ENCODE measurements around the gene KRT85.

The KRT85 gene

DNA sequence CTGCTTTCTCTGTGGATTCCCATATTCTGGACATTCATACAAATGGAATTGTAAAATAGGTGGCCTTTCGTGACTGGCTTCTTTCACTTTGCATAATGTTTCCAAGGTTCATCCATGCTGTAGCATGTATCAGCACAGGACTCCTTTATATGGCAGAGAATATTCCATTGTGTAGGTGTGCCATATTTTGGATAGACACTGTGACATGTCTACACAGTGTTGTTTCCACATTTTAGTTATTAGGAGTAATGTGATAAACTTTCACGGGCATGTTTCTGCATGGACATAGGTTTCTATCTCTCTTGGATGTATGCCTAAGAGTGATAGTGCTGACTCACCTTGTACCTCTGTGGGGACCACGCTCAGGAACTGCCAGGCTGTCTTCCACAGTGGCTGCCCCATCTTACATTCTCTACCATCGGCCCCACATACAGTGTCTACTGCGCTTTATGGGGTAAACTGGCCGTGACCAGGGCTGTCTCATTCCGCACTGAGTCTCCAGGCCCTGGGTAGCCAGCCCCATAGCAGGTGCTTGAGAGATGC lies 25.3 kb upstream of the KRT85 start:
- Histone ChIP-seq H3F3A (ENCODE audit: insufficient read depth) (no peaks in the 10 kb centered on the region), H3K4me2 (ENCODE audit: low read depth, low read length, poor library complexity, severe bottlenecking) (no peak overlapping the region), H3K27me3 (ENCODE audit: low read length) (no peaks in the 10 kb centered on the region), H3K27ac (ENCODE audit: low read depth, low read length) (no peak overlapping the region), H3K9me2 (replicated peaks; ENCODE audit: insufficient read depth, low read length) (no peaks in the 10 kb centered on the region), H2AFZ (ENCODE audit: low read depth, low read length, severe bottlenecking) (no peak overlapping the region), H3K79me2 (ENCODE audit: insufficient read depth, low read length) (no peaks in the 10 kb centered on the region), H3K9ac (ENCODE audit: low read length) (no peak overlapping the region), H3K9me3 (ENCODE audit: insufficient read depth, low read length) (no peaks in the 10 kb centered on the region), H3K36me3 (ENCODE audit: low read length) (no peaks in the 10 kb centered on the region), H3K4me3 (ENCODE audit: insufficient read depth, low read length, poor library complexity, severe bottlenecking) (no peak overlapping the region), H4K20me1 (ENCODE audit: low read depth, low read length) (no peaks in the 10 kb centered on the region)
- TF ChIP-seq, protein P1, sequence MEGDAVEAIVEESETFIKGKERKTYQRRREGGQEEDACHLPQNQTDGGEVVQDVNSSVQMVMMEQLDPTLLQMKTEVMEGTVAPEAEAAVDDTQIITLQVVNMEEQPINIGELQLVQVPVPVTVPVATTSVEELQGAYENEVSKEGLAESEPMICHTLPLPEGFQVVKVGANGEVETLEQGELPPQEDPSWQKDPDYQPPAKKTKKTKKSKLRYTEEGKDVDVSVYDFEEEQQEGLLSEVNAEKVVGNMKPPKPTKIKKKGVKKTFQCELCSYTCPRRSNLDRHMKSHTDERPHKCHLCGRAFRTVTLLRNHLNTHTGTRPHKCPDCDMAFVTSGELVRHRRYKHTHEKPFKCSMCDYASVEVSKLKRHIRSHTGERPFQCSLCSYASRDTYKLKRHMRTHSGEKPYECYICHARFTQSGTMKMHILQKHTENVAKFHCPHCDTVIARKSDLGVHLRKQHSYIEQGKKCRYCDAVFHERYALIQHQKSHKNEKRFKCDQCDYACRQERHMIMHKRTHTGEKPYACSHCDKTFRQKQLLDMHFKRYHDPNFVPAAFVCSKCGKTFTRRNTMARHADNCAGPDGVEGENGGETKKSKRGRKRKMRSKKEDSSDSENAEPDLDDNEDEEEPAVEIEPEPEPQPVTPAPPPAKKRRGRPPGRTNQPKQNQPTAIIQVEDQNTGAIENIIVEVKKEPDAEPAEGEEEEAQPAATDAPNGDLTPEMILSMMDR (IDR thresholded peaks at IDR 0.05; ENCODE audit: insufficient read depth, low read length, poor library complexity, severe bottlenecking): no peak
- no peak for TF ChIP-seq EZH2phosphoT487 (conservative IDR thresholded peaks at IDR 0.05; ENCODE audit: low read length)

DNA sequence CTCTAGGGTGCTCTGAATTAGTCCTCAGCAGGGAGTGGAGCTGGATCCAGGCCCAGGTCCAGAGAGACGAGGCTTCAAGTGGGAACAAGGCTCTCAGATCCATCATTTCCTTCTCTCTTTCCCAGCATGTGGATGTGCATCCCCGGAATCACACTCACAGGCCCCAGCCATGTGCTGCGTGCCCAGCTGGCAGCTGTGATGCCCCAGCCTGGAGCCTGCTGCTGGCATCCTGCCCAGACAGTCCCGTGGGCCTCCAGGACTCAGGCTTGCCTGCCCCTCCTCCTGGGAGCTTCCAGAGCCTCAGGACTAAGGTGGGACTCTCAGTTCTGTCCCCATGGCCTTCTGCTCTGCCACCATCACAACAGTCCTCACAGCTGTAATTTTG lies 24.3 kb upstream of the KRT85 start:
- Histone ChIP-seq H2AFZ (ENCODE audit: low read depth, low read length, severe bottlenecking) (no peak overlapping the region), H3K27me3 (ENCODE audit: low read length) (no peaks in the 10 kb centered on the region), H3K27ac (ENCODE audit: low read depth, low read length) (no peak overlapping the region), H4K20me1 (ENCODE audit: low read depth, low read length) (no peaks in the 10 kb centered on the region), H3K4me3 (ENCODE audit: insufficient read depth, low read length, poor library complexity, severe bottlenecking) (no peak overlapping the region), H3K4me2 (ENCODE audit: low read depth, low read length, poor library complexity, severe bottlenecking) (no peak overlapping the region), H3K79me2 (ENCODE audit: insufficient read depth, low read length) (no peaks in the 10 kb centered on the region), H3K9ac (ENCODE audit: low read length) (no peak overlapping the region), H3K9me2 (replicated peaks; ENCODE audit: insufficient read depth, low read length) (no peaks in the 10 kb centered on the region), H3K9me3 (ENCODE audit: insufficient read depth, low read length) (no peaks in the 10 kb centered on the region), H3F3A (ENCODE audit: insufficient read depth) (no peaks in the 10 kb centered on the region), H3K36me3 (ENCODE audit: low read length) (no peaks in the 10 kb centered on the region)
- TF ChIP-seq, protein P1 (IDR thresholded peaks at IDR 0.05; ENCODE audit: insufficient read depth, low read length, poor library complexity, severe bottlenecking): no peak
- TF ChIP-seq EZH2phosphoT487 (conservative IDR thresholded peaks at IDR 0.05; ENCODE audit: low read length): no peak

DNA sequence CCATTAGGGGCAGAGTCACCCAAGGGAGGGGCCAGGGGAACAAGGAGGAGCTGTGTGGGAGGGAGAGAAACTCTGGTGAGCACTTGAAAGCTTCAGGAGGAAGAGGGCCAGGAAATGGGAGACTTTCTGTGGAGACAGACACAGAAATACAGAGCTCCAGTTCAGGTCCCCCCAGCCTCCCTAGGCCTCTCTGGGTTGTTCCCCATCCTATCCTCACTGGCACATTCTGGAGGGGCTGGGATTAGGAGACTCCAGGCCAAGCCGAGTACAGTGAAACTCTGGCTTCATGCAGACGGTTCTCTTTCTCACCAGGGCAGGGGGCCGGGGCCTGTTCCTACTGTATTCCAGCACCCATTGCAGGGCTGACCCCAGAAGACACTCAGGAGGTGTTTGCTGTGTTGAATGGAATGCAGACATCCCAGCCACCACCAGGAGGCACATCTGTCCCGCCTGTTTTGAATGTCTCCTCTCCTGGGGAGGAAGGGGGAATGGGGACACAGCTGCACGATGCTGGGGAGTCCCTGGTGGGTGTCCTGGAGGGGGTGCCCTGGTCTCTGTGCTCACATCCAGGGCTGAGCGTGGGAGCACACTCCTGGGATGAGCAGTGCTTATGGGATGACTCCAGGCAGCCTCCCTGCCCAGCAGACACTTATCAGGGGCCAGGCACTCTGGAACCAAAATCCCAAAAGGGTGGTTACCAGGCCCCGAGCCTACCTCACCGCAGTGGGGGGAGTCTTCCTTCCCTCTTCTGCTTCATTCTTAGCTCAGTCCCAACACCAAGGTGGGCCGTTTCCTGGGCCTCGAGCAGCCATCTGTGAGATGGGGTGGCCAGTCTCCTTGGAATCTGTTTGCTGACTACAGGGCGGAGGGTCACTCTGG lies 23.7 kb upstream of the KRT85 start:
- no peak for TF ChIP-seq EZH2phosphoT487 (conservative IDR thresholded peaks at IDR 0.05; ENCODE audit: low read length)
- TF ChIP-seq, protein P1 (IDR thresholded peaks at IDR 0.05; ENCODE audit: insufficient read depth, low read length, poor library complexity, severe bottlenecking): peak; percentile 32
- no peaks in the 10 kb centered on the region for H3K27me3 ChIP-seq (ENCODE audit: low read length)
- H3K27ac ChIP-seq (ENCODE audit: low read depth, low read length): no peak overlapping the region
- H2AFZ ChIP-seq (ENCODE audit: low read depth, low read length, severe bottlenecking): no peak overlapping the region
- no peak overlapping the region for H3K9ac ChIP-seq (ENCODE audit: low read length)
- H3K36me3 ChIP-seq (ENCODE audit: low read length): no peaks in the 10 kb centered on the region
- no peak overlapping the region for H3K4me2 ChIP-seq (ENCODE audit: low read depth, low read length, poor library complexity, severe bottlenecking)
- no peaks in the 10 kb centered on the region for H4K20me1 ChIP-seq (ENCODE audit: low read depth, low read length)
- no peaks in the 10 kb centered on the region for H3K79me2 ChIP-seq (ENCODE audit: insufficient read depth, low read length)
- H3F3A ChIP-seq (ENCODE audit: insufficient read depth): no peaks in the 10 kb centered on the region
- no peaks in the 10 kb centered on the region for H3K9me2 ChIP-seq (replicated peaks; ENCODE audit: insufficient read depth, low read length)
- H3K4me3 ChIP-seq (ENCODE audit: insufficient read depth, low read length, poor library complexity, severe bottlenecking): no peak overlapping the region
- H3K9me3 ChIP-seq (ENCODE audit: insufficient read depth, low read length): no peaks in the 10 kb centered on the region
